ENCODE results near the gene GMDS. TPM values are rescaled to one million over a fixed set of nuclear protein-coding genes. Genes with fewer than 3 reads are reported as not detected.

Gene GMDS
- total RNA-seq, 1 donor from 2014 or later: 32.9 TPM

- DNase-seq (ENCODE audit: low read depth): no peak
Measured at GRCh38 chr6:1591243-1591642, 654.2 kb downstream of the GMDS start.

- no peak for DNase-seq (ENCODE audit: low read depth)
Measured at GRCh38 chr6:1590580-1590979, 654.8 kb downstream of the GMDS start.

- no peak for DNase-seq (ENCODE audit: low read depth)
Measured at GRCh38 chr6:1589208-1589607, 656.2 kb downstream of the GMDS start.

GRCh38 chr6:1587977-1588376, 657.4 kb downstream of the GMDS start:
- DNase-seq (ENCODE audit: low read depth): no peak

- DNase-seq (ENCODE audit: low read depth): no peak
Measured at GRCh38 chr6:1587546-1587945, 657.9 kb downstream of the GMDS start.

- no peak for DNase-seq (ENCODE audit: low read depth)
Measured at GRCh38 chr6:1586861-1587450, 658.4 kb downstream of the GMDS start.

- no peak for DNase-seq (ENCODE audit: low read depth)
Measured at GRCh38 chr6:1586256-1586655, 659.1 kb downstream of the GMDS start.

- DNase-seq (ENCODE audit: low read depth): no peak
Measured at GRCh38 chr6:1585669-1586049, 659.7 kb downstream of the GMDS start.

GRCh38 chr6:1584996-1585668, 660.3 kb downstream of the GMDS start:
- DNase-seq (ENCODE audit: low read depth): no peak

GRCh38 chr6:1584146-1584545, 661.3 kb downstream of the GMDS start:
- no peak for DNase-seq (ENCODE audit: low read depth)

- DNase-seq (ENCODE audit: low read depth): no peak
Measured at GRCh38 chr6:1581120-1581991, 664.0 kb downstream of the GMDS start.

- no peak for DNase-seq (ENCODE audit: low read depth)
Measured at GRCh38 chr6:1580585-1580984, 664.8 kb downstream of the GMDS start.

- no peak for DNase-seq (ENCODE audit: low read depth)
Measured at GRCh38 chr6:1580109-1580508, 665.3 kb downstream of the GMDS start.

- DNase-seq (ENCODE audit: low read depth): no peak
Measured at GRCh38 chr6:1579096-1579495, 666.3 kb downstream of the GMDS start.

GRCh38 chr6:1577896-1578745, 667.3 kb downstream of the GMDS start:
- no peak for DNase-seq (ENCODE audit: low read depth)

- no peak for DNase-seq (ENCODE audit: low read depth)
Measured at GRCh38 chr6:1577146-1577680, 668.2 kb downstream of the GMDS start.

- DNase-seq (ENCODE audit: low read depth): no peak
Measured at GRCh38 chr6:1576711-1577110, 668.7 kb downstream of the GMDS start.

- DNase-seq (ENCODE audit: low read depth): no peak
Measured at GRCh38 chr6:1576166-1576565, 669.2 kb downstream of the GMDS start.

- no peak for DNase-seq (ENCODE audit: low read depth)
Measured at GRCh38 chr6:1575210-1576041, 670.0 kb downstream of the GMDS start.

GRCh38 chr6:1574890-1575209, 670.6 kb downstream of the GMDS start:
- no peak for DNase-seq (ENCODE audit: low read depth)

All from renal cortical epithelial cell (primary cell).